HG03571 (cell line): ENCODE results near the gene ARIH2.
"Not testable (repeated sequence)": the region's sequence is repeated elsewhere in the genome, so short reads cannot be mapped to it uniquely, and the experiment has no call there.

Source experiments
- ATAC-seq: cut with Tn5 transposase; IDR thresholded peaks from one replicate; pipeline ENCODE4 v1.9.1; 2021; ENCODE audit not compliant: unreplicated experiment

Gene ARIH2

GRCh38 chr3:48918388-48919214 is at the start of gene ARIH2:
TSS of gene ARIH2 (plus strand) at chr3:48918842. CDS start at chr3:48927559, 8,717 bp downstream.
- ATAC-seq: peak; percentile 84

- no peak for ATAC-seq
These were observed 41.0 kb upstream of the ARIH2 start for GRCh38 chr3:48877671-48878070.

GRCh38 chr3:48879307-48879993 is 39.2 kb upstream of the ARIH2 start:
- no peak for ATAC-seq

GRCh38 chr3:48879994-48880377 is 38.7 kb upstream of the ARIH2 start:
- no peak for ATAC-seq

GRCh38 chr3:48881006-48881405 is 37.6 kb upstream of the ARIH2 start:
- no peak for ATAC-seq

- ATAC-seq: no peak
These were observed 37.0 kb upstream of the ARIH2 start for GRCh38 chr3:48881652-48882114.

GRCh38 chr3:48885753-48886152 is 32.9 kb upstream of the ARIH2 start:
- ATAC-seq: no peak

- ATAC-seq: no peak
These were observed 27.0 kb upstream of the ARIH2 start for GRCh38 chr3:48891606-48892005.

GRCh38 chr3:48894516-48894915 is 24.1 kb upstream of the ARIH2 start:
- ATAC-seq: no peak

GRCh38 chr3:48896936-48897335 is 21.7 kb upstream of the ARIH2 start:
- no peak for ATAC-seq

GRCh38 chr3:48897460-48898376 is 20.9 kb upstream of the ARIH2 start:
- no peak for ATAC-seq

GRCh38 chr3:48898383-48899234 is 20.0 kb upstream of the ARIH2 start, which contains the start of gene SLC25A20:
TSS of gene SLC25A20 (minus strand) at chr3:48898882. CDS start at chr3:48898794, 88 bp downstream.
- ATAC-seq: peak; percentile 92

GRCh38 chr3:48899273-48899672 is 19.4 kb upstream of the ARIH2 start:
- no peak for ATAC-seq

- ATAC-seq: not testable (repeated sequence)
These were observed 11.6 kb upstream of the ARIH2 start for GRCh38 chr3:48907026-48907425.

- ATAC-seq: no peak
These were observed 3.3 kb upstream of the ARIH2 start for GRCh38 chr3:48915296-48915695.

GRCh38 chr3:48919215-48920138 is 835 bp downstream of the ARIH2 start:
- ATAC-seq: peak; percentile 16

- no peak for ATAC-seq
These were observed 8.1 kb downstream of the ARIH2 start for GRCh38 chr3:48926425-48927392.

GRCh38 chr3:48927928-48928327 is 9.3 kb downstream of the ARIH2 start:
- ATAC-seq: no peak
